GM18498 (cell line): ENCODE data around the gene GRID2.
"Not testable (repeated sequence)": the region's sequence is repeated elsewhere in the genome, so short reads cannot be mapped to it uniquely, and the experiment has no call there.

ENCODE experiments used
- ATAC-seq: cut with Tn5 transposase; IDR thresholded peaks from one replicate; pipeline ENCODE4 v1.9.1; 2021; ENCODE audit warnings: mild to moderate bottlenecking, moderate library complexity; ENCODE audit not compliant: unreplicated experiment

GRID2 gene

DNA sequence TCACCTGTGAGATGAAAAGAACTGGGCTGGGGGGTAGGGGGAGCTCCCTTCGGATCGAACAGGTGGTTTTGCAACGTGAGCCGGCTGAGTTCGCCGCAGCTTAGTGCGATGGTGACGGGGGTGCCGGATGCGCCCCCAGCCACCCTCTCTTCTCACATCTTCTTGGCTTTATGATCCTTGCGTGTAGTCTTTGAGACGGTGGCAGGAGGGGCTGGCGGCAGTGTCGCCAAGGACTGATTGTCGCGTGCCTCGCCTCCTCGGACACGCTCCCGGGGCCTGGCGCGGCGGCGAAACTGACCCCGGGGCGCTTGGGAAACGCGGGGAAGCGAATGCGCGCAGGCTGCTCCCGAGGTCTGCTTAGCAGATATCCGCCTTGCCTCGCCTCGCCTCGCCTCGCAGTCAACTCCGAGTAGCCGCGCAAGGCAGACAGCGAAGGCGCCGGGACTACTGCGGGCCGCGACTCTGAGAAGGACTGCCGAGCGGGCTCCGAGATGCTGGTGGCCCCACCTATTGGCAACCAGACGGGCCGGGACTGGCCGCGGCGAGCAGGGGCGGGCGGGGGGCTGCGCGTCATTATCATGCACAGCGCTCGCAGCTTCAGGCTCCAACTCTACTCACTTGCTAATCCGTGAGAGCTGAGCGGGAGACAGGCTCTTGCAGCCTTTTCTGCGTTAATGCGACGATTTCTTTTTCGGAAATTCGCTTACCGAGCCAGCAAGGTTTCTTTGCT, 1.5 kb downstream of the GRID2 start:
- peak; percentile 47 for ATAC-seq

DNA sequence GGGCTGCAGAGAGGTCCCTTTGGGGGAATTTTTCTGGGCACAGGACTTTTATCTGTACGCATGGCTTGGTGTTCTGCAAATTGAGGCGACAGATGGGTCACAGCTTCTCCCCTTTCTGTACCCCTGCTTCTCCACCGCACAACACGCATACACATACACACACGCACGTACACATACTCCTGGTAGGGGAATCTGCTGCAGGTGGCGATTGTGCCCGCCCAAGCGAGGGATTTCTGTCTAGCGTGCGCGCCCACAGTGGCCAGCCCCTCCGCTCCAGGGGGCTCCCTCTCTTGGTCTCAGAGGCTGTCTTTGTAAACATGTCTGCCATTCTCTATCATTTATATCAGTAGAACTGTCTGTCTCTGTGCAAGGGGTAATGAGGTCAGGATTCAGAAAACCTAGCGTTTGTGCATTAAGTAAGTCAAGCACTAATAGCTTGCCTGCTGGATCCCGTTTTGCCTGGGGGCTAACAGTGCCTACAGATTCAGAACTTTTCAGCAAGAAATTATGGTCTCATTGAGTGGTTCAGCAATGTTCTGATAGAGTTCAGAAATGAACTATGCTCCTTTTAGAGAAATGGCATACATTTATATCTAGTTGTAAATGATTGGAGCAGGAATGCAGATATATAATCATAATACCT, 2.2 kb downstream of the GRID2 start:
- ATAC-seq: peak; percentile 27

DNA sequence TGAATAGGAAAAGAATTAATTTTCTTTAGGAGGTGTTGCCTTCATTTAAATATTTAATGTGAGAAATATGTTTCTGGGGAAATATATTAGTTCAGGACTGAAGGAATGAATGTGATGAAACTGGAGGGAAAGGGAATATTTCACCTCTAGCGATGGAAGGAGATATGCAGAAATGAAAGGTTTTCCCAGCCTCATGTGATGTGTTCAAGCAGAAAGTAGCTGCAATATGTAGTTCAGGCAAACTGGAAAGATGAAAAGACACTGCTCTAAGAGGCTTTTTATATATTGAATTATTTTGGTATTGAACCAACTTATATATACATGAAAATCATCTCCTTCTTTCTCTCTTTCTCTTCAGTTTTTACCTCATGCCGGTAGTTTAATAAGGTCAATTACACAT, 3.4 kb downstream of the GRID2 start:
- no peak for ATAC-seq

DNA sequence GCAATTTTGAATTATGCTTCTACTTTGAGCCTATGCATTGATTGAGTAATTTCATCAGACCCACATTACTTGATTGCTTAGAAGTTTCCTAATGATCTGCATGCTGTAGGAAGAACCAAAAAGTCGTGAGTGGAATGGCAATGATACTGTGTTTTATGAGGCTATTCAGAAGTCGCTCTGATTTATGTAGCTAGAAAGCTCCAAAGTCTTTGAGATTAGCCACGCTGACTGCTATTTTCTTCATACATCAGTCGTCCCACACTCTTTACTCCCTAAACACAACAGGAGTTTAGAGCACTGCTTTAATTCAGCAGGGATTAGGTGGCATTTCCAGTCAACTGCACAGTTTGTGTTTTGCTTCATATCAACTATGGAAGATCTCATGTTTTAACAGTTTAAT, 4.1 kb downstream of the GRID2 start:
- no peak for ATAC-seq

DNA sequence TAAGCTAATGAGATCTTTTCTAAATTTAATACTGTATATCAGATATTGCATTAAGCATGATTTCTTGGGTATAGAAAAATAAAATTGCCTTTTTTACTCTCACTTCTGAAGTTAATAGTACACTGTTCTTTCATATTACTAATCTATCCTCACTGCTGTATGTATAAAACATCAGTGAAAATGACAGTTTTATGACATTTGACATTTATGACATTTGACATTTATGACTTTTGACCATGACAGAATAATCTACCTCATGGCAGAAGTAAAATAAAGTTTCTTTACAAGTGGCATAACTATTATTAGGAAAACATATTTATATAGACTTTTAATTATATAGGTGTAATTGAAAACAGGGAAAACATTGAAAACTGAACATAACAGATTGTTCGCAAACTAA, 13.3 kb downstream of the GRID2 start:
- no peak for ATAC-seq

DNA sequence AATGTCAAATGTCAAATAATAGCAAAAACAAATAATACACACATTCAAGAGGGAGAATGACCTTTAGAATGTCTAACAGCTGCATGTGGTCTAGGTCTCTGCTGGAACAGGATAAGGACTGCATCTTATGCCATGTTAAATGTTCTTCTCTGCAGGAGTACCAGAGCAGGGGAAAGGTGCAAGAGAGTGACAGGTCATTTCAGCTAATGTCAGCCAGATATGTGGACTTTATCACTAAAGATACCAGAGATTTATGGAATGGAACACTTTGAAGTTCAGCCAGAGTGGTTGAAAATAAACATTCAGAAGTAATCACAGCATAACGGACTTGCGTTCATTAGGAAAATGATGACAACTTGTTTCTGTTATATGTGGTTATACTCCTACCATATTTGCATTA, 24.3 kb downstream of the GRID2 start:
- no peak for ATAC-seq

DNA sequence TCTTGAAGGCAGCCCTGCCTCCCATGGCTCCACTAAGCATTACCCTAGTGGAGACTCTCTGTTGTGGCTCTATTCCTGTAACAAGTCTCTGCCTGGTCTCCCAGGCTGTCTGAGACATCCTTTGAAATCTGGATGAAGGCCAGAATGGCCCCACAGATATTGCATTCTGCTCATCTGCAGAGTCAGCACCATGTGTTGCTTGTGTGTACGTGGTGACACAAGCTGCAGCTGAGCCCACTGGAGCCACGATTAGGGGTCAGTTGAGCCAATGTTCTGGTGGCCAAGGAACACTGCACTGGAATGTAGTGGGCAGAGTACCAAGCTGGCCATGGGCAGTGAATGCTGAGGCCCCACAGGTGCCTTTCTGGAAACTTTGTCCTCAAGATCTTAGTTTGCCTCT, 29.2 kb downstream of the GRID2 start:
- ATAC-seq: no peak

DNA sequence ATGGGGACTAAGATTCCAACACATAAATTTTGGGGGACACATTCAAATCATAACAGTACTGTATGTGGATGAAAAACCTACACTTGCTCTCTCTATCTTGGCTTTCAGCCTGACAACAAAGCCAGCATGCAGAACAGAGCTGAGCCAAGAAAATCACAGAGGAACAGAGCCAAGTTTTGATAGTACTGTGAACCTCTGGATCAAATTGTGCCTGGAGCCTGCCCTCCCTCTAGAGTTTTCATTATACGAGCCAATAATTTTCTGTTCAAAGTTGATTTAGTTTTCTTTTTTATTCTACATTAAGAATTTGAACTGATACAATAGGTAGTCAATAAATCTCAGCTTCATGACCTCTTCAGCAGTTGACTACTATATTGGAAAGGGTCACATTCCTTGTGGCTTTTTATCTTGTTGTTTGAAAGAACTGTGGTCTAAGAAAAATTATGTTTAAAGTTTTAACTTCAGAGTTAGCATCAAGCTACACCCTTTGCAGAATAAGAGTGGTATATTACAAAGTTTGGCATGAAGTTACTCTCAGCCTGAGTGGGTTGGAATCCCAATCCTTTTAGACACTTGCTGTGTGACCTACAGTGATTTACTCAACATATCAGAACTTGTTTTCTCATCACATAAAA, 31.1 kb downstream of the GRID2 start:
- no peak for ATAC-seq

DNA sequence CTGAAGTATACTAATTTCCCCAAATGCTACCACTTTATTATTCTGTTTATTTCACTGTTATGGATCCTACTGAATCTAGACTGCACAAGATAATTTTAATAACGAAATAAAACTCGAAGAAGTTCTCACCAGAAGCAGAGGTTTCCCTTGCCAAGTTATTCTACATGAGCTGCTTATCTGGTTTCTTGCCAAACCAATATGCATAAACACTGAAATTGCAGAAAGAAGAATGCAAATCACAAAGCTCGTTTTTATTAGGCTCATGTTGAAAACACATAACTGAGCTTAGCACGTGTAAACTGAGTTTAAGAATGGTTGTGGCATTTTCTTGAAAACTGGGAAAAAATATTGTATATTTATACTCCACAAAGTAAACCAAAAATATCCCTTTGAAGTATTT, 35.9 kb downstream of the GRID2 start:
- ATAC-seq: no peak

DNA sequence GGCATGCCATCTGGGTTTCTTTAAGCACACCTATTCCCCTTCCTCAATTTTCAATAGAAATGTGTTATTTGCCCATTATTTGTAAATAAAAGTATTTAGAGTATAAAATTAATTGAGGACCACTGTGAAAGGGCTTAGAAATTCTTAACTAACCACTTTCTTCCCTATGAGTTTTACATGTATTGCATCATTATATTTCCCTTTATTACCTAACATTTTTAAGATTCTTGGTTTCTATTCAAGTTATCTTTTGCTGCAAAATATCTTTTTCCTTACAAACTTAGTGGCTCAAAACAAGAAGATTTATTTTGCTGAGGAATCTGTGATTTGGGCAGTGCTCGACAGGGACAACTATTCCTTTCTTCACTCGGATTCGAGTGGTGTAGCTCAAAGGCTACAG, 40.5 kb downstream of the GRID2 start:
- no peak for ATAC-seq

DNA sequence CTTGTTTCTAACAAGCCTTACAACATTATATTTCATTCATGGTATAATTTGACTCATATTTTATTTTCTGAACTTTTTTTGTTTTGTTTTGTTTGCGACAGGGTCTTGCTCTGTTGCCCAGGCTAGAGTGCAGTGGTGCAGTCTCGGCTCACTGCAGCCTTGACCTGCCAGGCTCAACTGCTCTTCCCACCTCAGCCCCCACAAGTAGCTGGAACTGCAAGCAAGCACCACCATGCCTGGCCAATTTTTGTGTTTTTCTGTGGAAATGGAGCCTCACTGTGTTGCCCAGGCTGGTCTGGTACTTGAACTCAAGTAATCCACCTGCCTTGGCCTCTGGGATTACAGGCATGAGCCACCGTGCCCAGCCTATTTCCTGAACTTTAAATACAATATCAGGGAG, 42.5 kb downstream of the GRID2 start:
- ATAC-seq: no peak

DNA sequence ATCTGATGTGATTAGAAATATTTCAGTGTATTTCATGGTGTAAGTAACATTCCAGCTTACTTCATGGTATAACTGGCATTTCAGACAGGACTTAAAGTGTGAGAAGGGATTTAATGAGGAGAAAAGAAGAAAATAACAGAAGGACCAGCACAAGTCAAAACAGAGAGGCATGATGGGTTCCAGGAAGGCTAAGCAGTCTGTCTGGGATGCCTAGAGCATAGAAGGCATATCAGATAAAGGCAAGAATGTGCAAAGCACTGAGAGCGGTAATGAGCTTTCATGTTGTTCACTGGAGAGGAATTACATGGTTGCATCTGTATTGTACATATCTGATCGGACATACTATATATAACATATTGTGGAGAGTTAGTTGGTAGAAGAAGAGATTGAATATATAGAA, 54.2 kb downstream of the GRID2 start:
- no peak for ATAC-seq

DNA sequence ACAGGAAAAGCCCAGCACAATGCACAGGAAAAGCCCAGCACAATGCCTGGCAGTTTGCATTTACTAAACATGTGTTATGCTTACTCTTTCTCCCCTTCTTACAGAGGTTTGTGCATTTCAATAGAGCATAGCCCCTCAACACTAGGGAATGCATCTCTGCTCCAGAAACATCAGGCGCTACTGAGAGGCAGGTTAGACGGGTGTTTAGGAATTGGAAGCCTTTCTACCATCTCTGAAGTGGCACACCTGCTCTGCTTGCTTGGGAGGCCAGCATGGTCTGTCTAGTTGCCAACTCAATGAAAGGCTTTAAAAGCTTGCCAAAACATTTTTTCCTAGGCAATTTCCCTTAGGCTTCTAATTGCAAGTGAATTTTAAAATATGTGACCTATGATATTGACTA, 55.7 kb downstream of the GRID2 start:
- ATAC-seq: no peak

DNA sequence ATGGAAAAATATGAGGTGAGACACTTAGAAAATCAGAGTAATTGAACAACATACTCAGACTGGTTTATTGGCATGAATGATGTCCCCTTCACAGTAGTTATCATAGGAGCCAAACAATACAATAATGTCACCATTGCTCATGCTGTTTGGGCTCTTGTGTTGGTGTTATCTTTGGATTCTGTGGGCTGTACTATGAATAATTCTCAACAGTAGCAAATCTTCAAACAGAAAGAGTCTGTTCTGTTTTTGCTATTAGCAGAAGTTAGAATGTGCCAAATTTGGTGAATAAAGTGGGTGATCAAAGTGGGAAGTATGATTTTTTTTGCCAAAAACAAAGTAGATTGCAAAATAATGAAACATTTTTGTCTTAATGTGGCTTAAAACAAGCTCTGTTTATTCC, 58.3 kb downstream of the GRID2 start:
- no peak for ATAC-seq

DNA sequence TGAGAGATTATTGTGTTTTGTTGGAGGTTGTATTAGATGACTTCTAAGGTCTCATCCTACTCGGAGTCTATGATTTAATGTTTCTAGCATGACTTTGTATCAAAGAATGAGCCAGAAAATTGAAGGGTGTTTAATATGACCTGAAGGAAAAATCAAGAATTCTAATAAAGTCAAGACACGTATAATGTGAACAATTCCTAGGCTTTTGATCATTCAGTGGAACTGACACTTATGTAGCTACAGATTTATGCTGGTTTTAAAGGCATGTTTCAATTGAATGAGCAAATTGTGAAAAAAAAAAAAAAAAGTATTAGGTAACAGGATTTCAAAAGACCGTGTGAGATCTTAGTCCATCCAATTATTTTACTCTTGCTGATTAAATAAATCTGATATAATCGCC, 64.9 kb downstream of the GRID2 start:
- ATAC-seq: no peak

DNA sequence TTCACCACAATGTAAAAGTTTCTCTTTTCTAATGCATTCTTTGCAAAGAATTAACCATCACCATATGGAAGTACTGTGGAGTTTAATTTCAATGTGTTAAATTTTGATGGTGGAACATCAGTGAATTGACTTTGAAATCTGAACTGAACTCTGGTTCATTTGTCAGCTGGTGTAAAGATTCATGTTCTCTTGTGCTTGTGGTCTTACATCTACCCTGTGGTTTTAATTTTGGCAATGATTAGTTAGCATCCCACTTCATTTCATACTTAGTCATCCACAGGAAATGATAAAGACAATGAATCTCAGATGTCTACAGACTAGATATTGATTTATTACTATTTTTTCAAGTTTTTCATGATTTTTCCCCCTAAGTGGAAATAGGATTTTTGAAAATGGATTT, 77.8 kb downstream of the GRID2 start:
- ATAC-seq: no peak

DNA sequence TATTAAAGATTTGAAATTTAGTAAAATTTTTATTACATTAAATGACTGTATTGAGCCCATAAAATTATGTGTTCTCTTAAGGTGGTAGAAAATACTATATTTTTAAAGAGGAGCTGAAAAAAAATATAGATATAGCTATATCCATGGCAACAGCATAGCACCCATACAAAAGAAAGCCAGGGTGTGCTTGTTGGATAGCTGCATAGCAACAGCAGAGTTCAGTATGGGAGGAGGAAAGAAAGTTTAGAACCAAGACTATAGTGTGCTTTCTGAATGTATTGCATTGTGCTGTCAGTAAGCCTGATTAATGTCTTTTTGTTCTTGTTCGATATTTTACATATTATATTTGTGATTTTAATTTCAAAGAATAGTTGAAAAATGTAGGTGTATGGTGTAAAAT, 78.4 kb downstream of the GRID2 start:
- ATAC-seq: no peak

DNA sequence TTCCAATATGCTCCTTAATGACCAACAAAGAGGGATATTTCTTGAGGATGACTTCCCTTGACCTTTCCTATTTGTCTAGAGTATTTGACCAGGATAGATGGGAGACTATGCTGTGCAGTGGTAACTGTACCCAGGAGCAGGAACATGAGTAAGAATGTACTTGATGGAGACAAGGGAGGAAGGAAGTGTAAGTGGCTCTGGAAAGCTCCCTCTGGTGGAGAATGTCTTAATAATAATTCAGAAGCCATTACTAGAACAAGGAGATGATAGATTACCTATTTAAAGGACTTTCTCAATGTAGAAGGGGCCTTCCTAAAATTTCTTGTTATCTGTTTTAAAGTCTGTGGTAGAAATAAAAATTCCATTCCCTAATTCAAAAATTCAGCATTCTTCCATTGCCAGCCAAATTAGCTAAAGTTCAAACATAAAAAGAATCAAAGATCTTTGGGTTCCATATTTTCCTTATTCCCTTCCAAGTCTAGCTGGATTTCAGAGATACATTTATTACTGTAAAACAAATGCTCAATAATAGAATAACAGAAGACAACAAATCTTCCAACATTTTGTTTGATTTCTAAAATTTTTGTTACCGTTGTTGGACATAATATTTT, 83.8 kb downstream of the GRID2 start:
- peak; percentile 77 for ATAC-seq

DNA sequence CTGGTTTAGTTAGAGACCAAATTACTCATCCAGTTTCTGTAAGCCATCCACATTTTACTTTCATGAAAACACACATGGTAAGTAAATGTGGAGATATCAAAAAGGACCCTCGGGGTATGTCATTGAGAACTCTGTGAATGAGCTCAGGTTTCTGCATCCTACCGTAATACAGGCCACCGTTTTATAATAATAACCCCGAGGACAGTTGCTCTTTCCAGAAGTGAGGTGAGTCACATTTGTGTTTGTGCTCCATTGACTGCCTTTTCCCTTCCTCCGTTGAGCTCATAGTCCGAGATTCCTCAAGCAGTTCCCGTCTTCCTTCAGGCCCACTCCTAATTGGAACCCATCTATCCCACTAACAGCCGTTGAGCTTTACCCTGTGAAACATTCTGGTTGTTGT, 95.3 kb downstream of the GRID2 start:
- ATAC-seq: no peak

DNA sequence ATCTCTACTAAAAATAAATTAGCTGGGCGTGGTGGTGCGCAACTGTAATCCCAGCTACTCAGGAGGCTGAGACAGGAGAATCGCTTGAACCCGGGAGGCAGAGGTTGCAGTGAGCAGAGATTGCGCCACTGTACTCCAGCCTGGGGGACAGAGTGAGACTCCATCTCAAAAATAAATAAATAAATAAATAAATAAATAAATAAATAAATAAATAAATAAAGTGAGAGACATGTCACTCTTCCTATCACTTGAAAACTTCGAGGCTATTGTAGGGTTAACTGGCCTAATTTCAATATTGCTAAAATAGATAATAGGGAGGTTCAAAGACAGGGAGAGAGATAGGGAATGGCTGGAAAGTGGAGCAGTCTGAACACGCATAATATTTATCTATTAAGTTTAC, 99.8 kb downstream of the GRID2 start:
- ATAC-seq: not testable (repeated sequence)

DNA sequence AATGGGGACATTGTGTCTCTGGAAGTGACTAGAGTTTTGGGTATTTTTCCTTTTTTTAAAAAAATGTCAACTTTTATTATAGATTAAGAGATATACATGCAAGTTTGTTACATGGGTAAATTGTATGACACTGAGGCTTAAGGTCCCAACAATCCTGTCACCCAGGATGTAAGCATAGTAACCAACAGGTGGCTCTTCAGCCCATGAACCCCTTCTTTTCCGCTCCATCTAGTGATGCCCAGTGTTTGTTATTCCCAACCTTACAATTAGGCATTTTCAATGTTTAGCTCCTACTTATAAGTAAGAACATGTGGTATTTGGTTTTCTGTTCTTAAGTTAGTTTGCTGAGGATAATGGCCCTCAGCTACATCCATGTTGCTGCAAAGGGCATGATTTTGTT, 102.7 kb downstream of the GRID2 start:
- ATAC-seq: no peak

DNA sequence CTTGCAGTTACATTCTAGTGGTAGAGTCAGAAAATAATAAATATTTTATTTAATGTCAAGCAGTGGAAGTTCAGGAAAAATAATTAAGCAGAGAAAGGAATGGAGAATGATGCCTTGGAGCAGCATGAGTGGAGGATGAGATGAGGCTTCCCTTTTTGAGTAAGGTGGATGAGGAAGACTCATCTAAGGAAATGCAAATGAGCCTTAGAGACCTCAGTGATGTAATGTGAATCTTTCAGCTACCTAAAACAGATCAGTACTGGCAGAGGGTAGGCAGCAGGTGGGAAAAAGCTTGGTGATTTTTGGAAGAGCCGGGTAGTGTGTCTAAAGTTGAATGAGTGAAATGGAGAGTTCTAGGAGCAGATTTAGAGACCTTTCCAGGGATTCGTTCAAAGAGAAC, 118.2 kb downstream of the GRID2 start:
- ATAC-seq: no peak
